ENCODE results near the gene SCIMP.
"Not testable (repeated sequence)": the region's sequence is repeated elsewhere in the genome, so short reads cannot be mapped to it uniquely, and the experiment has no call there.

The SCIMP gene

GRCh38 chr17:5183410-5183793, 51.3 kb downstream of the SCIMP start:
- no peak for DNase-seq

DNA sequence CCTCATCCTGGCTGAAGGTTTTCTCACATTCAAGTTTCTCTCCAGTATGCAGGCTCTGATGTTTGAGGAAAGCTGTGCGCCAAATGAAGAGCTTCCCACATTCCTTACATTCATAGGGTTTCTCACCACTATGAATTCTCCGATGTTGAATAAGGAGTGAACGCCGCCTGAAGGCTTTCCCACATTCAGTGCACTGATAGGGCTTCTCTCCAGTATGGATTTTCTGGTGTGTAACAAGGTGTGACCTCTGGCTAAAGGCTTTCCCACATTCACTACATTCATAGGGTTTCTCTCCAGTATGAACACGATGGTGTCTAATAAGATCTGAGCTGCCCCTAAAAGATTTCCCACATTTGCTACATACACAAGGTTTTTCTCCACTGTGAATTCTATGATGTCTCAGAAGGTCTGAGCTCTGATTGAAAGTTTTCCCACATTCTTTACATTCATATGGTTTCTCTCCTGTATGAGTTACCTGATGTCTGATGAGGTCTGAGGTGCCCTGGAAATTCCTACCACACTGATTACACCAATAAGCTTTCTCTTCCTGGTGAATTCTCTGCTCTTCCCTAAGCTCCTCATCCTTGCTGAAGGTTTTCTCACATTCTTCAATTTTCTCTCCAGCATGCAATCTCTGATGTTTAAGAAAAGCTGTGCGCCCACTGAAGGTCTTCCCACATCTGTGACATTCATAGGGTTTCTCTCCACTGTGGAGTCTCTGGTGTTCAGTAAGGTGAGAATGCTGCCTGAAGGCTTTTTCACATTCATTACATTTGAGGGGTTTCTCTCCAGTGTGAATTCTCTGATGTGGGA, 51.9 kb downstream of the SCIMP start:
- no peak for DNase-seq

- no peak for DNase-seq
Observed at GRCh38 chr17:5181509-5182305, 53.0 kb downstream of the SCIMP start.

GRCh38 chr17:5179003-5179402, 55.7 kb downstream of the SCIMP start:
- DNase-seq = no peak

GRCh38 chr17:5175027-5175426, 59.6 kb downstream of the SCIMP start:
- DNase-seq = not testable (repeated sequence)

- not testable (repeated sequence) for DNase-seq
Observed at GRCh38 chr17:5165791-5166564, 68.7 kb downstream of the SCIMP start.

DNA sequence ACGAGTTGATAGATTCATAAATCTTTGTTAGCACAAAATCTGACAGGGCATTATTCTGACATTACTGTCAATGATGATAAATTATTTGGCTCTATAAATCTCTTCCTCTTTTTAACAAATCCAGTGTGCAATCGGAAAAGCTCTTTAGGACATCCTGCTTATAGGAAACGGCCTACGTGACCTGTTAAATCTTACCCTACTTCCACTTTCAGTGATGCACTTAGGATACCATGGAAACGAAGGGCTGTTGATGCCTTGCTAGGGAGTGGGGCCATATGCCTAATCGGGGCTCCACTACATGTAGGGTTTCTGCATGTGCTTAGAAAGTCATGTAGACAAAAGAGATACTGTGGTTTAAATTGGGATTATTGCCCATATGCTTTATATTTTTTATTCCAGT, 70.2 kb downstream of the SCIMP start:
- DNase-seq = no peak

DNA sequence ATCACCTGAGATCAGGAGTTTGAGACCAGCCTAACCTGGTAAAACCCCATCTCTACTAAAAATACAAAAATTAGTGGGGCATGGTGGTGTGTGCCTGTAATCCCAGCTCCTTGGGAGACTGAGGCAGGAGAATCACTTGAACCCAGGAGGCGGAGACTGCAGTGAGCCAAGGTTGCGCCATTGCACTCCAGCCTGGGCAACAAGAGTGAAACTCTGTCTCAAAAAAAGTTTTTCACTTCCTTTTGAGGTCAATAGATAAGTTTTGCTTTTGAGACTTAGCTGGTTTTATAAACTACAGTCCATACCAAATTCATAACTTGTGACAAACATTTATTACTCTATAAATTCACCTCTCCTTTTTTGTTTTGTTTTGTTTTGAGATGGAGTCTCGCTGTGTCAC, 72.9 kb downstream of the SCIMP start:
- not testable (repeated sequence) for DNase-seq

- DNase-seq = not testable (repeated sequence)
Observed at GRCh38 chr17:5160702-5161101, 74.0 kb downstream of the SCIMP start.
